ENCODE results near the gene YWHAQ. TPM values are rescaled to one million over a fixed set of nuclear protein-coding genes. Genes with fewer than 3 reads are reported as not detected.

The YWHAQ gene
- 100 to 1,000 TPM; 243 to 339 TPM for total RNA-seq
- long read RNA-seq, donor 1, transcript YWHAQ-202 (5 exons, 2,216 nt): minor isoform, 30 of 128 reads
- long read RNA-seq, donor 1, transcript YWHAQ-201 (6 exons, 2,208 nt): major isoform, 86 of 128 reads
- long read RNA-seq, donor 1, partial matches to known transcripts: 3 of 128 reads
- long read RNA-seq, donor 1, other reads (novel, unspliced or antisense): 9 of 128 reads
- long read RNA-seq, donor 2, transcript YWHAQ-202 (5 exons, 2,216 nt): minor isoform, 254 of 1,207 reads
- long read RNA-seq, donor 2, transcript YWHAQ-201 (6 exons, 2,208 nt): major isoform, 912 of 1,207 reads
- long read RNA-seq, donor 2, partial matches to known transcripts: 17 of 1,207 reads
- long read RNA-seq, donor 2, other reads (novel, unspliced or antisense): 24 of 1,207 reads

- intact Hi-C loops (cut with DNase I): loop anchor here in 1 of 2 donors (10.0 kb wide), 2 partner anchors 64 to 124 kb away; no protein-coding TSS in a partner anchor
- peak; percentile 99 for DNase-seq (ENCODE audit: low spot score)
Measured at GRCh38 chr2:9630736-9631552, at the start of gene YWHAQ. Gene YWHAQ (minus strand): TSS chr2:9630997. CDS start chr2:9630452, 545 bp downstream.

- DNase-seq (ENCODE audit: low spot score): no peak
- intact Hi-C loops (cut with DNase I): no loop called here
Measured at GRCh38 chr2:9680082-9680481, 49.3 kb upstream of the YWHAQ start.

- no peak for DNase-seq (ENCODE audit: low spot score)
- intact Hi-C loops (cut with DNase I): no loop called here
Measured at GRCh38 chr2:9679218-9679617, 48.4 kb upstream of the YWHAQ start.

- intact Hi-C loops (cut with DNase I): no loop called here
- DNase-seq (ENCODE audit: low spot score): no peak
Measured at GRCh38 chr2:9678544-9678943, 47.7 kb upstream of the YWHAQ start.

GRCh38 chr2:9675415-9676351 is 44.9 kb upstream of the YWHAQ start:
- no peak for DNase-seq (ENCODE audit: low spot score)
- intact Hi-C loops (cut with DNase I): no loop called here

GRCh38 chr2:9674891-9675414 is 44.2 kb upstream of the YWHAQ start:
- intact Hi-C loops (cut with DNase I): no loop called here
- no peak for DNase-seq (ENCODE audit: low spot score)

GRCh38 chr2:9673914-9674481 is 43.2 kb upstream of the YWHAQ start:
- intact Hi-C loops (cut with DNase I): no loop called here
- DNase-seq (ENCODE audit: low spot score): no peak

GRCh38 chr2:9668687-9669345 is 38.0 kb upstream of the YWHAQ start:
- no peak for DNase-seq (ENCODE audit: low spot score)
- intact Hi-C loops (cut with DNase I): no loop called here

- DNase-seq (ENCODE audit: low spot score): no peak
- intact Hi-C loops (cut with DNase I): no loop called here
Measured at GRCh38 chr2:9667826-9668225, 37.0 kb upstream of the YWHAQ start.

- no peak for DNase-seq (ENCODE audit: low spot score)
- intact Hi-C loops (cut with DNase I): no loop called here
Measured at GRCh38 chr2:9666306-9666705, 35.5 kb upstream of the YWHAQ start.

GRCh38 chr2:9665898-9666297 is 35.1 kb upstream of the YWHAQ start:
- DNase-seq (ENCODE audit: low spot score): no peak
- intact Hi-C loops (cut with DNase I): no loop called here

GRCh38 chr2:9664365-9664764 is 33.6 kb upstream of the YWHAQ start:
- DNase-seq (ENCODE audit: low spot score): no peak
- intact Hi-C loops (cut with DNase I): no loop called here

GRCh38 chr2:9663008-9663879 is 32.4 kb upstream of the YWHAQ start:
- intact Hi-C loops (cut with DNase I): no loop called here

GRCh38 chr2:9661261-9661660 is 30.5 kb upstream of the YWHAQ start:
- intact Hi-C loops (cut with DNase I): no loop called here
- no peak for DNase-seq (ENCODE audit: low spot score)

More at GRCh38 chr2:9663008-9663879, 32.4 kb upstream of the YWHAQ start:
- DNase-seq (ENCODE audit: low spot score): no peak

- DNase-seq (ENCODE audit: low spot score): no peak
- intact Hi-C loops (cut with DNase I): no loop called here
Measured at GRCh38 chr2:9660781-9661180, 30.0 kb upstream of the YWHAQ start.

- intact Hi-C loops (cut with DNase I): no loop called here
- no peak for DNase-seq (ENCODE audit: low spot score)
Measured at GRCh38 chr2:9660154-9660553, 29.4 kb upstream of the YWHAQ start.

- intact Hi-C loops (cut with DNase I): no loop called here
- no peak for DNase-seq (ENCODE audit: low spot score)
Measured at GRCh38 chr2:9658972-9659371, 28.2 kb upstream of the YWHAQ start.

Data from posterior vena cava (tissue), 2 donors.